Parietal lobe (tissue), 2 donors: ENCODE measurements around the gene PAF1. TPM values are rescaled to one million over a fixed set of nuclear protein-coding genes. Genes with fewer than 3 reads are reported as not detected.

Experiments used
- small RNA-seq: library from RNA; depleted of rRNA; stranded (forward); fragments of <200 nt; gene quantifications from one replicate; pipeline ENCODE3, GENCODE V24; 2014; ENCODE audit warnings: low replicate concordance
- total RNA-seq: library from RNA; depleted of rRNA; stranded (reverse); fragments of >200 nt; gene quantifications from one replicate; pipeline ENCODE4 v1.2.3, GENCODE V29; 2014

PAF1 gene
- 31.3 TPM for total RNA-seq

GRCh38 chr19:39390751-39391437, at the start of gene PAF1, which contains the start of gene MED29:
TSS of gene PAF1 (minus strand) at chr19:39391106. CDS start at chr19:39390864, 242 bp downstream.
TSS of gene MED29 (plus strand) at chr19:39391378. CDS start at chr19:39391423, 45 bp downstream.

GRCh38 chr19:39435499-39436349, 44.8 kb upstream of the PAF1 start, which contains the start of gene RPS16:
TSS of gene RPS16 (minus strand) at chr19:39435949. CDS start at chr19:39435895, 54 bp downstream.

GRCh38 chr19:39412100-39412866, 21.4 kb upstream of the PAF1 start, which contains the start of gene PLEKHG2:
TSS of gene PLEKHG2 (plus strand) at chr19:39412669. CDS start at chr19:39414087, 1,418 bp downstream.

GRCh38 chr19:39406656-39407409, 15.9 kb upstream of the PAF1 start, which contains the start of gene ZFP36:
TSS of gene ZFP36 (plus strand) at chr19:39406847. CDS start at chr19:39406905, 58 bp downstream.

DNA sequence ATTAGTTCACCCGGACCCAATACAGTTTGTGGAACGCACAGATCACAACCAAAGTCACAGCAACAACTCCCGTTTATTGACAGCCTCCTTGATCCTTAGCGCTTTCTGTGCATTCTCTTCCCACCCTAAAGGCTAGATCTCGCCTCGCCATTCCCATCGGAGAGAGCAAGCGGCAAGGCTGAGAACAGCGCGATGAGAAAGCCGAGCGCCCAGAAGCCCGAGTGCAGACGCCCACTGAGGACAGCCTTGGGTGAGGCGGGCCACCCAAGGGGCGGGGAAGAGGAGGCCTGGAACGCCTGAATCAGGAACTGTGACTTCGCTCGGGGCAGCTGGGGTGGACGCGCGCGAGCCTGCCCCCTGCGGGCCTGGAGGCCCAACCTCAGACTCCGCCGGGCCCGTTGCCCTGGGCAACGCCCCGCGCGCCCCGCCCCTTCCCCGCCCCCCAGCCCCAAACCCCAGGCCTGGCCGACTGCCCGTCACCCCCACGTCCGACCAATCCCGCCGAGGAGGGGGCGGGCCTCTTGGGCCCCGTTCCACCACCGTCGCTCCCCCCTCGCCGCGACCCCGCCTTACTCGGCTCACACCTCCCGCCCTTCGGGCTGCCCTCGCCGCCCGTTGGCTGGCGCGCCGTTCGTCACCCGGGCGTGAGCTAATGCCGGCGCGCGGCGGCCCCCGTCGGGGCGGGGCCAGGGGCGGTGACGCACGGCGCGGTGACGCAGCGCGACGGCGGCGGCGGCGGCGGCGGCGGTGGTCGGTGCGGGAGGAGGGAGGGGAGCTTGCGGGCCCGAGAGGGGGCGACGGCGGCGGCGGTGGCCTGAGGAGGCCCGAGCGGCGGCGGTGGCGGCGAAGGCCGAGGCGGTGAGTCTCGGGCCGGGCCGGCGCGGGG, 48.9 kb downstream of the PAF1 start, which contains the start of gene SAMD4B:
Gene SAMD4B, plus strand, starts transcription at position 703 of the 886 bp plus-strand sequence. CDS start 14,473 bp downstream, outside the sequence.

Small RNA genes within 50 kb of the gene (small RNA-seq; reads per million reads assigned to genes)
- not detected for gene AC011445.2
- not detected for gene MIR4530
- gene RN7SL566P: not detected

Other genes starting within 250 kb of the PAF1 start
- not detected for gene NCCRP1, start 194.1 kb downstream of the PAF1 start, total RNA-seq
- gene SYCN, start 186.8 kb downstream of the PAF1 start, total RNA-seq: not detected
- not detected for gene IFNL3, start 146.1 kb downstream of the PAF1 start, total RNA-seq
- gene IFNL4, start 142.2 kb downstream of the PAF1 start, total RNA-seq: not detected
- gene IFNL2, start 122.7 kb downstream of the PAF1 start, total RNA-seq: not detected
- not detected for gene IFNL1, start 94.7 kb downstream of the PAF1 start, total RNA-seq
- gene LRFN1, start 70.2 kb downstream of the PAF1 start, total RNA-seq: 9.4 TPM
- 0.94 TPM for gene GMFG, start 55.1 kb downstream of the PAF1 start, total RNA-seq
- gene SAMD4B, start 48.7 kb downstream of the PAF1 start, total RNA-seq: 63.2 TPM
- 20.0 TPM for gene MED29, start 272 bp upstream of the PAF1 start, total RNA-seq
- gene ZFP36, start 15.7 kb upstream of the PAF1 start, total RNA-seq: 0.94 TPM
- gene PLEKHG2, start 21.6 kb upstream of the PAF1 start, total RNA-seq: 49.1 TPM
- 67.9 TPM for gene RPS16, start 44.8 kb upstream of the PAF1 start, total RNA-seq
- 70.7 TPM for gene SUPT5H, start 54.5 kb upstream of the PAF1 start, total RNA-seq
- 41.6 TPM for gene TIMM50, start 89.7 kb upstream of the PAF1 start, total RNA-seq
- gene DLL3, start 107.8 kb upstream of the PAF1 start, total RNA-seq: 23.2 TPM
- not detected for gene SELENOV, start 124.0 kb upstream of the PAF1 start, total RNA-seq
- gene EID2B, start 141.7 kb upstream of the PAF1 start, total RNA-seq: 15.3 TPM
- 16.9 TPM for gene EID2, start 149.1 kb upstream of the PAF1 start, total RNA-seq
- not detected for gene LGALS13, start 211.4 kb upstream of the PAF1 start, total RNA-seq